HG03066 (cell line): Measurements from ENCODE around the gene SLC5A11.

Experiments
- ATAC-seq: cut with Tn5 transposase; IDR thresholded peaks from one replicate; pipeline ENCODE4 v1.9.1; 2021; ENCODE audit warnings: low read depth; ENCODE audit not compliant: unreplicated experiment

SLC5A11 gene

GRCh38 chr16:24957887-24958286, 112.1 kb downstream of the SLC5A11 start:
- no peak for ATAC-seq
